HepG2 (cell line): Measurements from ENCODE around the gene ZNF644. TPM values are rescaled to one million over a fixed set of nuclear protein-coding genes. Genes with fewer than 3 reads are reported as not detected.

Experiments used
- ATAC-seq: fragments of 200-7000 bp; cut with Tn5 transposase; 3 replicates; pipeline ENCODE4 v1.9.1; 2020; ENCODE audit warnings: mild to moderate bottlenecking, moderate library complexity
- BruUV-seq: library from RNA; stranded (reverse); fragments of 400-500 nt; replicated peaks from 2 replicates; lab custom pipeline; 2021; lab: Mats Ljungman, UMichigan
- CTCF ChIA-PET: fragments of 300-600 bp; formaldehyde crosslinking; extraction: SDS; loops from one replicate; lab custom pipeline; 2021; ENCODE audit warnings: low total read pairs, inconsistent platforms, low intra/inter-chr PET ratio; lab: Yijun Ruan, JAX
- POLR2A ChIA-PET: fragments of 350-600 bp; sonication (Branson Sonifier 250); formaldehyde crosslinking; loops from one replicate; lab custom pipeline; 2020; ENCODE audit warnings: antibody characterized with exemption, inconsistent platforms; lab: Yijun Ruan, JAX
- DNase-seq: peaks from one replicate; pipeline ENCODE4 v3.0.0-alpha.2; 2015; ENCODE audit warnings: low spot score
- FAIRE-seq: peaks from 3 replicates; lab custom pipeline; 2011; peaks lifted over from hg19 to GRCh38; lab: Jason Lieb, UNC
- H2AFZ ChIP-seq: one replicate; pipeline ENCODE4 v1.6.1; 2011; ENCODE audit warnings: low read length, inconsistent platforms
- H3K27ac ChIP-seq: fragments of 300-600 bp; 3 replicates; pipeline ENCODE4 v1.8.0; 2011; ENCODE audit warnings: mixed run types, mild to moderate bottlenecking, mixed read lengths, low read length, inconsistent platforms; ENCODE audit not compliant: insufficient read depth; ENCODE audit errors: extremely low read length
- H3K27me3 ChIP-seq, 2 experiments: fragments of 200-600 bp in 1 of 2; 2 replicates in 1 of 2; 3 replicates in 1 of 2; pipeline versions ENCODE4 v1.6.0 to v1.8.0; 2011; ENCODE audit warnings: low read length in 2 of 2, mild to moderate bottlenecking in 2 of 2, moderate library complexity in 2 of 2, inconsistent platforms in 1 of 2; ENCODE audit not compliant: insufficient read depth in 2 of 2, control insufficient read depth in 1 of 2
- H3K36me3 ChIP-seq, 2 experiments: fragments of 200-600 bp in 1 of 2; replicated peaks in 1 of 2; 2 replicates in 1 of 2; 3 replicates in 1 of 2; pipeline versions ENCODE4 v1.5.1 to v1.8.0; 2011; ENCODE audit warnings: low read length in 2 of 2, inconsistent platforms in 1 of 2; ENCODE audit not compliant: insufficient read depth in 2 of 2, control insufficient read depth in 1 of 2
- H3K4me1 ChIP-seq: 2 replicates; pipeline ENCODE4 v1.5.1; 2012; ENCODE audit warnings: low read length, inconsistent platforms; ENCODE audit not compliant: insufficient read depth
- H3K4me2 ChIP-seq: 2 replicates; pipeline ENCODE4 v1.6.0; 2011; ENCODE audit warnings: low read depth, low read length, inconsistent platforms
- H3K4me3 ChIP-seq, 3 experiments: fragments of 200-600 bp in 1 of 3; sonication (generic), shearing (Covaris generic) in 1 of 3; replicated peaks in 1 of 3; 2 replicates each; pipeline ENCODE4 v1.5.1; 2011 to 2016; ENCODE audit warnings: low read length in 3 of 3, inconsistent platforms in 2 of 3, low read depth in 2 of 3, mild to moderate bottlenecking in 2 of 3, control low read depth in 1 of 3, mixed read lengths in 1 of 3; ENCODE audit not compliant: insufficient read depth in 1 of 3
- H3K79me2 ChIP-seq: one replicate; pipeline ENCODE4 v1.6.1; 2011; ENCODE audit warnings: low read length, inconsistent platforms; ENCODE audit not compliant: insufficient read depth
- H3K9ac ChIP-seq: 2 replicates; pipeline ENCODE4 v1.6.0; 2011; ENCODE audit warnings: mild to moderate bottlenecking, low read depth, low read length, inconsistent platforms; ENCODE audit not compliant: insufficient read depth
- H3K9me3 ChIP-seq: 2 replicates; pipeline ENCODE4 v1.5.1; 2012; ENCODE audit warnings: mild to moderate bottlenecking, low read length
- H4K20me1 ChIP-seq: 2 replicates; pipeline ENCODE4 v1.6.0; 2011; ENCODE audit warnings: inconsistent platforms, mild to moderate bottlenecking, low read length, moderate library complexity; ENCODE audit not compliant: insufficient read depth
- ARNT2 ChIP-seq: sonication (generic); formaldehyde crosslinking; IDR thresholded peaks from 2 replicates; pipeline ENCODE4 v1.8.0; 2022; ENCODE audit warnings: mild to moderate bottlenecking, low read depth, missing genetic modification reagents, moderate library complexity
- IRF2 ChIP-seq: IDR thresholded peaks from 2 replicates; pipeline ENCODE4 v1.6.1; 2018; ENCODE audit warnings: missing genetic modification reagents, missing compliant biosample characterization
- NCOA5 ChIP-seq: sonication (generic); formaldehyde crosslinking; IDR thresholded peaks from 2 replicates; pipeline ENCODE4 v1.4.0; 2020; ENCODE audit warnings: missing genetic modification reagents
- ZNF253 ChIP-seq: sonication (generic); formaldehyde crosslinking; IDR thresholded peaks from 2 replicates; pipeline ENCODE4 v1.8.0; 2022; ENCODE audit warnings: mild to moderate bottlenecking, missing genetic modification reagents, borderline replicate concordance
- ZNF256 ChIP-seq: sonication (generic); formaldehyde crosslinking; conservative IDR thresholded peaks from 2 replicates; pipeline ENCODE4 v1.4.0; 2020; ENCODE audit warnings: missing genetic modification reagents
- ZNF652 ChIP-seq: IDR thresholded peaks from 2 replicates; pipeline ENCODE4 v1.6.1; 2016; ENCODE audit warnings: low read depth, borderline replicate concordance
- WGBS: methylation state at CpG from one replicate; pipeline ENCODE4 v1.1.6; 2017; ENCODE audit warnings: low lambda C conversion rate; 5-methylcytosine and 5-hydroxymethylcytosine counted together
- in situ Hi-C: cut with HindIII; loops from 2 replicates; pipeline ENCODE4 v1.10.0; 2017; ENCODE audit warnings: low pct_unique_long_range_greater_than_20kb; ENCODE audit not compliant: extremely low pct_ligation_motif_present
- intact Hi-C: fragments of 100-400 bp; cut with micrococcal nuclease; formaldehyde crosslinking; loops from one replicate; pipeline ENCODE4 v1.10.0; 2022; ENCODE audit not compliant: unreplicated experiment
- polyA plus RNA-seq, 8 experiments: library from polyadenylated mRNA; depleted of rRNA in 3 of 8; stranded (reverse) in 7 of 8; unstranded in 1 of 8; fragments of >200 nt; fragmentation: Illumina TruSeq in 4 of 8; extraction: Trizol in 4 of 8; gene quantifications; 2 replicates each; pipeline versions ENCODE4 v1.2.1 to v1.2.3, GENCODE V29; 2011 to 2016; ENCODE audit warnings: low read depth in 4 of 8, missing spikeins in 1 of 8, mixed read lengths in 1 of 8; ENCODE audit not compliant: insufficient read depth in 1 of 8
- total RNA-seq, 5 experiments: library from RNA; depleted of rRNA; stranded (reverse); fragments of >200 nt; fragmentation: Illumina TruSeq; extraction: Trizol; gene quantifications; 2 replicates each; pipeline ENCODE4 v1.2.3, GENCODE V29; 2016; ENCODE audit warnings: low read depth in 1 of 5
- TF ChIP-seq, protein P1 (sequence below), 2 experiments: sonication (generic) in 1 of 2; formaldehyde crosslinking in 1 of 2; IDR thresholded peaks; 2 replicates each; pipeline versions ENCODE4 v1.6.1 to v1.9.0; 2014 to 2022; ENCODE audit warnings: antibody characterized with exemption in 1 of 2, borderline replicate concordance in 1 of 2, inconsistent platforms in 1 of 2, low read depth in 1 of 2, missing genetic modification reagents in 1 of 2
- TF ChIP-seq, protein P2 (sequence below): IDR thresholded peaks from 2 replicates; pipeline ENCODE4 v1.4.0; 2020; ENCODE audit warnings: mild to moderate bottlenecking, missing genetic modification reagents
- TF ChIP-seq, protein P3 (sequence below): sonication (generic); formaldehyde crosslinking; IDR thresholded peaks from 2 replicates; pipeline ENCODE4 v1.4.0; 2020; ENCODE audit warnings: missing genetic modification reagents, borderline replicate concordance

Gene ZNF644
- total and polyA plus RNA-seq, 2 of the 13 experiments (the other 11 are each of a cell fraction or from before 2014, with no cell fraction given), result 17.7 to 51.7 TPM

DNA sequence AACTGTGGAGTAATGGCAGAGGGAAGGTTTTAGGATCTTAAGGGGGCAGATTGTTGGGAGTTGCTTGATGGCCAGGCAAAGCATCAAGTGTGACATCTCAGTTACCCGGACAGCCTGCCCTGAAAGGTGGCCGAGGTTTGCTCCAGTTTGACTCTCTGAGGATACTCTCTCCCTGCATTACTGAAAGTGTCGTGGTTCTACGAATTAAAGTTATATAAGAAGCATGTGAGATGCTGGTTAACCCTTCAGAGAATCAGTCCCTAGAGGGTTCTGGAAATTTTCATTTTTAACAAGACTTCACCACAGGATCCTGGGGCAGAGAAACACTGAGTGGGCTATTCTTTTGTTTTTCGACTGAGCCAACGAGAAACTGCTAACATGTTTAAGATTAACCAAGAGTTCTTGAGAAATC lies 689 bp upstream of the ZNF644 start:
- H2AFZ ChIP-seq, result no peak overlapping the region
- DNase-seq (no peak), FAIRE-seq (no peak), ATAC-seq (peak; percentile 1; the same call in 2 of the 3 replicates)
- H3K4me2 ChIP-seq, result peak overlapping the region; percentile 91
- H3K27ac ChIP-seq, result peak overlapping the region; percentile 100
- peak overlapping the region; percentile 77 to 92 (median 79) for H3K4me3 ChIP-seq
- in situ Hi-C loops (no loop called here), intact Hi-C loops (no loop called here)
- H3K79me2 ChIP-seq, result peaks cover 38% of the 10 kb centered on the region
- no peaks in the 10 kb centered on the region for H3K36me3 ChIP-seq
- TSS peak; percentile 80 for BruUV-seq
- H3K9ac ChIP-seq, result peak overlapping the region; percentile 99
- H3K9me3 ChIP-seq, result no peaks in the 10 kb centered on the region
- POLR2A ChIA-PET, result interaction anchor here (1.0 to 2.1 kb wide), 10 partner anchors 9 to 172 kb away, joined by 3 to 19 read pairs (median 4); no protein-coding TSS in a partner anchor
- no peaks in the 10 kb centered on the region; a peak in 1 of 5 replicates for H3K27me3 ChIP-seq
- no peaks in the 10 kb centered on the region; the same call in 1 of the 2 replicates for H4K20me1 ChIP-seq
- H3K4me1 ChIP-seq, result peaks cover 68% of the 10 kb centered on the region
- CTCF ChIA-PET, result no interaction called here
- WGBS, result 22% methylated on average over 6 of the region's 6 CpGs
- TF ChIP-seq ZNF256, result no peak
- no peak for TF ChIP-seq NCOA5
- TF ChIP-seq ARNT2 (CRISPR knock-in tag), result no peak
- TF ChIP-seq IRF2, result 0 out of 2 replicates have a peak, but pooled peaks have one; percentile 3
- peak; percentile 79 for TF ChIP-seq ZNF652 (CRISPR knock-in tag)
- no peak; the same call in 1 of the 2 replicates for TF ChIP-seq ZNF253
- TF ChIP-seq, protein P1, sequence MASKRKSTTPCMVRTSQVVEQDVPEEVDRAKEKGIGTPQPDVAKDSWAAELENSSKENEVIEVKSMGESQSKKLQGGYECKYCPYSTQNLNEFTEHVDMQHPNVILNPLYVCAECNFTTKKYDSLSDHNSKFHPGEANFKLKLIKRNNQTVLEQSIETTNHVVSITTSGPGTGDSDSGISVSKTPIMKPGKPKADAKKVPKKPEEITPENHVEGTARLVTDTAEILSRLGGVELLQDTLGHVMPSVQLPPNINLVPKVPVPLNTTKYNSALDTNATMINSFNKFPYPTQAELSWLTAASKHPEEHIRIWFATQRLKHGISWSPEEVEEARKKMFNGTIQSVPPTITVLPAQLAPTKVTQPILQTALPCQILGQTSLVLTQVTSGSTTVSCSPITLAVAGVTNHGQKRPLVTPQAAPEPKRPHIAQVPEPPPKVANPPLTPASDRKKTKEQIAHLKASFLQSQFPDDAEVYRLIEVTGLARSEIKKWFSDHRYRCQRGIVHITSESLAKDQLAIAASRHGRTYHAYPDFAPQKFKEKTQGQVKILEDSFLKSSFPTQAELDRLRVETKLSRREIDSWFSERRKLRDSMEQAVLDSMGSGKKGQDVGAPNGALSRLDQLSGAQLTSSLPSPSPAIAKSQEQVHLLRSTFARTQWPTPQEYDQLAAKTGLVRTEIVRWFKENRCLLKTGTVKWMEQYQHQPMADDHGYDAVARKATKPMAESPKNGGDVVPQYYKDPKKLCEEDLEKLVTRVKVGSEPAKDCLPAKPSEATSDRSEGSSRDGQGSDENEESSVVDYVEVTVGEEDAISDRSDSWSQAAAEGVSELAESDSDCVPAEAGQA (IDR thresholded peaks at IDR 0.05; ENCODE audit: low read depth), result no peak; the same call in 1 of the 2 replicates
- TF ChIP-seq, protein P1 (CRISPR knock-in tag; IDR thresholded peaks at IDR 0.05; ENCODE audit: borderline replicate concordance), result no peak
- TF ChIP-seq, protein P2, sequence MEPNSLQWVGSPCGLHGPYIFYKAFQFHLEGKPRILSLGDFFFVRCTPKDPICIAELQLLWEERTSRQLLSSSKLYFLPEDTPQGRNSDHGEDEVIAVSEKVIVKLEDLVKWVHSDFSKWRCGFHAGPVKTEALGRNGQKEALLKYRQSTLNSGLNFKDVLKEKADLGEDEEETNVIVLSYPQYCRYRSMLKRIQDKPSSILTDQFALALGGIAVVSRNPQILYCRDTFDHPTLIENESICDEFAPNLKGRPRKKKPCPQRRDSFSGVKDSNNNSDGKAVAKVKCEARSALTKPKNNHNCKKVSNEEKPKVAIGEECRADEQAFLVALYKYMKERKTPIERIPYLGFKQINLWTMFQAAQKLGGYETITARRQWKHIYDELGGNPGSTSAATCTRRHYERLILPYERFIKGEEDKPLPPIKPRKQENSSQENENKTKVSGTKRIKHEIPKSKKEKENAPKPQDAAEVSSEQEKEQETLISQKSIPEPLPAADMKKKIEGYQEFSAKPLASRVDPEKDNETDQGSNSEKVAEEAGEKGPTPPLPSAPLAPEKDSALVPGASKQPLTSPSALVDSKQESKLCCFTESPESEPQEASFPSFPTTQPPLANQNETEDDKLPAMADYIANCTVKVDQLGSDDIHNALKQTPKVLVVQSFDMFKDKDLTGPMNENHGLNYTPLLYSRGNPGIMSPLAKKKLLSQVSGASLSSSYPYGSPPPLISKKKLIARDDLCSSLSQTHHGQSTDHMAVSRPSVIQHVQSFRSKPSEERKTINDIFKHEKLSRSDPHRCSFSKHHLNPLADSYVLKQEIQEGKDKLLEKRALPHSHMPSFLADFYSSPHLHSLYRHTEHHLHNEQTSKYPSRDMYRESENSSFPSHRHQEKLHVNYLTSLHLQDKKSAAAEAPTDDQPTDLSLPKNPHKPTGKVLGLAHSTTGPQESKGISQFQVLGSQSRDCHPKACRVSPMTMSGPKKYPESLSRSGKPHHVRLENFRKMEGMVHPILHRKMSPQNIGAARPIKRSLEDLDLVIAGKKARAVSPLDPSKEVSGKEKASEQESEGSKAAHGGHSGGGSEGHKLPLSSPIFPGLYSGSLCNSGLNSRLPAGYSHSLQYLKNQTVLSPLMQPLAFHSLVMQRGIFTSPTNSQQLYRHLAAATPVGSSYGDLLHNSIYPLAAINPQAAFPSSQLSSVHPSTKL (CRISPR knock-in tag), result no peak
- TF ChIP-seq, protein P3, sequence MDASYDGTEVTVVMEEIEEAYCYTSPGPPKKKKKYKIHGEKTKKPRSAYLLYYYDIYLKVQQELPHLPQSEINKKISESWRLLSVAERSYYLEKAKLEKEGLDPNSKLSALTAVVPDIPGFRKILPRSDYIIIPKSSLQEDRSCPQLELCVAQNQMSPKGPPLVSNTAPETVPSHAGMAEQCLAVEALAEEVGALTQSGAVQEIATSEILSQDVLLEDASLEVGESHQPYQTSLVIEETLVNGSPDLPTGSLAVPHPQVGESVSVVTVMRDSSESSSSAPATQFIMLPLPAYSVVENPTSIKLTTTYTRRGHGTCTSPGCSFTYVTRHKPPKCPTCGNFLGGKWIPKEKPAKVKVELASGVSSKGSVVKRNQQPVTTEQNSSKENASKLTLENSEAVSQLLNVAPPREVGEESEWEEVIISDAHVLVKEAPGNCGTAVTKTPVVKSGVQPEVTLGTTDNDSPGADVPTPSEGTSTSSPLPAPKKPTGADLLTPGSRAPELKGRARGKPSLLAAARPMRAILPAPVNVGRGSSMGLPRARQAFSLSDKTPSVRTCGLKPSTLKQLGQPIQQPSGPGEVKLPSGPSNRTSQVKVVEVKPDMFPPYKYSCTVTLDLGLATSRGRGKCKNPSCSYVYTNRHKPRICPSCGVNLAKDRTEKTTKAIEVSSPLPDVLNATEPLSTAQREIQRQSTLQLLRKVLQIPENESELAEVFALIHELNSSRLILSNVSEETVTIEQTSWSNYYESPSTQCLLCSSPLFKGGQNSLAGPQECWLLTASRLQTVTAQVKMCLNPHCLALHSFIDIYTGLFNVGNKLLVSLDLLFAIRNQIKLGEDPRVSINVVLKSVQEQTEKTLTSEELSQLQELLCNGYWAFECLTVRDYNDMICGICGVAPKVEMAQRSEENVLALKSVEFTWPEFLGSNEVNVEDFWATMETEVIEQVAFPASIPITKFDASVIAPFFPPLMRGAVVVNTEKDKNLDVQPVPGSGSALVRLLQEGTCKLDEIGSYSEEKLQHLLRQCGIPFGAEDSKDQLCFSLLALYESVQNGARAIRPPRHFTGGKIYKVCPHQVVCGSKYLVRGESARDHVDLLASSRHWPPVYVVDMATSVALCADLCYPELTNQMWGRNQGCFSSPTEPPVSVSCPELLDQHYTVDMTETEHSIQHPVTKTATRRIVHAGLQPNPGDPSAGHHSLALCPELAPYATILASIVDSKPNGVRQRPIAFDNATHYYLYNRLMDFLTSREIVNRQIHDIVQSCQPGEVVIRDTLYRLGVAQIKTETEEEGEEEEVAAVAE, result 0 out of 2 replicates have a peak, but pooled peaks have one; percentile 10
